NCI-H460 (cell line): ENCODE data around the gene SYN1. TPM values are rescaled to one million over a fixed set of nuclear protein-coding genes. Genes with fewer than 3 reads are reported as not detected.
A peak's percentile ranks its signal among the peaks of the same experiment; 100 is the strongest.

Experiments
- DNase-seq: peaks from one replicate; pipeline ENCODE4 v3.0.0-alpha.2; 2016; ENCODE audit warnings: low read depth; ENCODE audit errors: extremely low read depth
- total RNA-seq: library from RNA; depleted of rRNA; stranded (reverse); fragments of >200 nt; shearing (Covaris generic); gene quantifications from 2 replicates; pipeline ENCODE4 v1.2.3, GENCODE V29; 2014

SYN1 gene
- total RNA-seq, 1 experiment from 2014 or later: not detected

DNA sequence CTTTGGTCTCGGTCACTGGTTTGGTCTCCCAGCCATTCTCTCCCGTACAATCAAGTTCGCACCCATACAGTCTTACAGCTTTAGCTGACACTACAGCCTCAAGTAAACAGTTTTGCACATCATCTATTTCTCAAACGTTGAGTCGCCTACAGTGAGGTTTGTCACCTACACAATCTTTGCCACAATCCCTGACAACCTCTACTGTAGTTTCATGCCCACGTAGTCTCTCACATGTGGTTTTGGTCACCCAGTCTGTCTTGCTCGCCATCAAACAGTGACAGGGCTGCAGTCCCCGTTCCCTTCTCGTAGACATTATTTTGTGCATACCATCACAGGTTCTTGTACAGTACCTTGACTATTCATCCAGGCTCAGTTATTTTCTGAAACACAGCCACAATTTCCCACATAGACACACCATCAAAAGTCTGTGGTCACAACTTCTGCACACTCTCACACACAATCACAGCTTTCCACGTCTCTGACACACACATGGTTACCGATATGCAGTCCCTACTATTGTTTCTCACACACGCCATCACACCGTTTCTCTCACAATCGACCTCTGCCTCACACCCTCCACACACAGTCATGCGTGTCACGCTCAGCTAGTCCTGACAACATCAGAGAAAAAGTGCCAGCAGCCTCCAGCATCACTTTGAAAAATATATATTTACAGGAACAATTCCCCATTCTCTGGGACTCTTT is 15.4 kb upstream of the SYN1 start:
- no peak for DNase-seq

- no peak for DNase-seq
These were observed 14.3 kb upstream of the SYN1 start for GRCh38 chrX:47633689-47634590.

GRCh38 chrX:47632666-47633065 is 13.0 kb upstream of the SYN1 start:
- DNase-seq: no peak

GRCh38 chrX:47631676-47632075 is 12.0 kb upstream of the SYN1 start:
- no peak for DNase-seq

DNA sequence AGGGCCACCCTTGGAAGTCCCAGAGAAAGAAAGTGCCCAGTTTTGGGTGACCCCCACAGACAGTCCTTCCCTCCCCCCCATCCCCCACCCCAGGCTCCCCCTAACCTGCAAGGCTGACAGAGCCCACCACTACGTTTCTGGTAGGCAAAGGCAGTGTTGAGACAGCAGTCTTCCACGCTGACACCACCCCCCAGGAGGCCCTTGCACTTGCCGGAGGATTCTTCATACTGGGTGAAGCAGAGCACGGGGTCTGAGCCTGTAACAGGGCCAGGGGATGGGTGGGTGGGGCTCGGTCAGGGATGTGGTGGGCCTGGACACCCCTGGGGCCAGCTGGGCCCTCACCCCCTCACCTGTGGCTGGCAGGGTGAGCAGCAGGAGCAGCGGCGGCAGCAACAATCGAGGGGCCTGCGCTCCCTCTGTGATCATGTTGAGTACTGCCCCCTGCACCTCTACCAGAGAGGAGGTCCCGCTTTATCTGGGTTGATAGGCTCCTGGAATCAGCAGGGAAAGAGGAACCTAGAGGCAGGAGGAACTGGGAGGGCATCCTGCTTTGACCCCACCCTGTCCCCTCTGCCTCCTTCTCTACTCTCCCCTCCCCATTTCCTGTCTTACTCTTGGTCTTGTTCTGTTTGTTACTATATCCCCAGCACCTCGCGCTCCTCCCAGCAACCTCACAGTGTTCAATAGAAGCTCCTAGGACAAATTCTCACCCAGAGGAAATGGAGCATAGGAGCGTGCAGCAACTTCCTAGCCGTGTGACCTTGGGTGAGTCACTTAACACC is 10.0 kb upstream of the SYN1 start, which contains the start of gene CFP:
Gene CFP, minus strand, starts transcription at position 512 of the 782 bp plus-strand sequence. Its CDS starts 86 bp downstream, at position 426.
- no peak for DNase-seq

DNA sequence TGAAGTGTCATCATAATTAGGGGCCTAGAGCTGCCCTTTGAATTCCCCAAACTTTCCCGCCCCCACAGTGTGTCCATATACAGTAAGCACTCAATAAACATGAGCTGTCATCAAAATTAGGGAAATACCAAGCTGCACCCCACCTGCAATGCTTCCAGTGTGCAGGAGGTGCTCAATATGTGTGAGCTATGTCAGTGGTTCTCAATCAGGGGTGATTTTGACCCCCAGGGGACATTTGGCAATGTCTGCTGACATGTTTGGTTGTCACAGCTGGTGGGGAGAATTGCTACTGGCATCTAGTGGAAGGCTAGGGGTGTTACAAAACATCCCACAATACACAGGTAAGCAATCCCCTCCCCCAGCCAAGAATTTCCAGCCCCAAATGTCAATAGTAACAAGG is 9.3 kb upstream of the SYN1 start:
- no peak for DNase-seq

- no peak for DNase-seq
These were observed 5.7 kb upstream of the SYN1 start for GRCh38 chrX:47625365-47625764.

DNA sequence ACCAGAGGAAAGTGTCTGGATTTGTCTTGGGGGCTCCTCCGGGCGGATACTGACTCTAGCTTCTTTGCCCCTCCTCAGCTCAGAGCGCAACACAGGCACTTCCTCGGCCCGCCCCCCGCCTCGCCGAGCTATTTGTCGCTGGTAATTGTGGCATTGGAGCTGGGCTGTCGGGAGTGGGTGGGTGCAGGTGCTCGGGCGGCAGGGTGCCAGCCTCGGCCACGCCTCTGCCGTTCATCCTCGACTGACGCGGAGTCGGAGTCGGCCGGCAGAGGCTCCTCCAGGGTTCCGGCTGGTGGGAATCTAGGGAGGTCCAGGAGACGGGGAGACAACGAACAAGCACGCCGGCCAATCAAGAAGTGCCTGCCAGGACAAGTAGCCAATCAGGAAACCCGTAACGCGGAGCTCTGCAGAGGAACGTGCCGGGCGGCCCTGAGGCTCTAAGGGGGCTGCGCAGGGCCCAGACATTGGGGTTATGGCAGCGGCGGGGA is 3.9 kb upstream of the SYN1 start:
- DNase-seq: peak; percentile 57

GRCh38 chrX:47621851-47622250 is 2.2 kb upstream of the SYN1 start:
- no peak for DNase-seq

DNA sequence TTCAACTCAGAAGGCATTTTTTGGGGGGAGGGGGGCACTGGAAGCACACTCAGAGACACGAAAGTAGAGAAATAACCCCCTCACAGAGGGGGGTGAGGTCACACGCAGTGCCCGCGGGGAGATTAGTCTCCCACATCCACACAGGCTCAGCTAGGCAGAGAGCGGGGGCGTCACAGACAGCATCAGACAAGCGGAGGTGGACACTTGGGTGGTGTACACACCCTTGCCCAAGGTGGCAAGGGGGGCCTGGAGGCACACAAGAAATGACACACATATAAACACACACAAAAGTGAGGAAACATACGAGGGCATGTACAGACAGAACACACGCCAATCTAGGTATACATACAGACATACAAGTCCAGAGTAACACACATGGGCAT is 637 bp upstream of the SYN1 start:
- DNase-seq: no peak

DNA sequence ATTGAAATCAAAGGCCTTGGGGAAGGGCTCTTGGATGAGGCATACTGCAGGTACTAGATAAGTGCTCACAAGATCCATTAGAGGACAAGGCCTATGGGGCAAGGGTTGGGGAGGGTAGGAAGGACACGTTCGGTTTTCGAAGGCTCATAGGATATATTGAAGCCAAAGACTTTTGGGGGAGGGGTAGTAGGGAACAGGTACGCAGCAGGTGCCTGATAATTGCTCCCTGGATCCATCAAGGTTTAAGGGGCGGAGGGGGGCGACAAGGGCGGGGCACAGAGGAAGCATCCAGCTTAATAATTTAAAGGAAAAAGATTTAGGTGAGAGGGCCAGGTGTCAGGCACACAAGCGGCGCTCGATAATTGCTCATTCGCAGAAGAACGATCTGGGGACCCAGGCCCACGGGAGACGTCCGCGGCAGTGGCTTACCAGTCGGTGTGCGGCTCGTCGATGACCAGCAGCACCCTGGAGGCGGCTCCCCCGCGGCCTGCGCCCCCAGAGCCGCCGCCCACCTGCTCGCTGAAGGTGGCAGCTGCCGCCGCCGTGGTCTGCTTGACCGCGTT is 653 bp downstream of the SYN1 start:
- DNase-seq: no peak

- DNase-seq: no peak
These were observed 5.0 kb downstream of the SYN1 start for GRCh38 chrX:47614618-47615017.

- DNase-seq: no peak
These were observed 6.6 kb downstream of the SYN1 start for GRCh38 chrX:47613082-47613481.

- no peak for DNase-seq
These were observed 7.2 kb downstream of the SYN1 start for GRCh38 chrX:47612418-47612817.

- no peak for DNase-seq
These were observed 7.7 kb downstream of the SYN1 start for GRCh38 chrX:47611926-47612325.

- no peak for DNase-seq
These were observed 8.2 kb downstream of the SYN1 start for GRCh38 chrX:47611489-47611888.

GRCh38 chrX:47610511-47610910 is 9.1 kb downstream of the SYN1 start:
- DNase-seq: no peak

DNA sequence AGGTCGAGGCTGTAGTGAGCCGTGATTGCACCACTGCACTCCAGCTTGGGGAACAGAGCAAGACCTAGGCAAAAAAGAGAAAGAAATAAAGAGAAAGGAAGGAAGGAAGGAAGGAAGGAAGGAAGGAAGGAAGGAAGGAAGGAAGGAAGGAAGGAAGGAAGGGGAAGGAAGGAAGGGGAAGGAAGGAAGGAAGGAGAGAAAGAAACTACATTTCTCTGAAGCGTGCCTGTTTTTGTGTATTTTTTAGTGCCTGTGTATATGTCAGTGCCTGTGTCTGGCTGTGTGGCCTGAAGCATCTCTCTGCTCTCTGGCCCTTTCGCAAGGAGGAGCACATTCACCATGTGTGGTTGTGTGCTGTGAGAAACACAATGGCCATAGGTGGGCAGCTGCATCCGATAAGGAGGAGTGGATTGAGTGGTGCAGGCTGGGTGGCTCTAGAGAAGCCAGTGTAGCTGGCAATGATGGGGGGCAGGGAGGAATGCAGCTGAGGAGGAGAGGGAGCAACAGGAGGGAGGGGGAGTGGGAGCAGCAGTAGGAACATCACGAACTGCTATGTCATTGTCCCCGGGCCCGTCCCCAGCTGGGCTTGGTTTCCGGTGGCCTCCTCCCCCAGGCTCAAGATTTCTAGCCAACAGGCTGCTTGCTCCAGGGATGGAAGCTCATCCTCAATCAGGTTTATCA is 11.4 kb downstream of the SYN1 start:
- no peak for DNase-seq

- DNase-seq: no peak
These were observed 12.6 kb downstream of the SYN1 start for GRCh38 chrX:47607091-47607490.

- DNase-seq: no peak
These were observed 14.6 kb downstream of the SYN1 start for GRCh38 chrX:47605024-47605423.
